ENCODE results near the gene INTS15. TPM values are rescaled to one million over a fixed set of nuclear protein-coding genes. Genes with fewer than 3 reads are reported as not detected.

The INTS15 gene
- total RNA-seq, 1 donor from 2014 or later: 10.4 TPM

- H3K27me3 ChIP-seq (ENCODE audit: control insufficient read depth in 3 of 3, insufficient read depth in 3 of 3, low read length in 3 of 3): peaks cover 0 to 3% (median 0%) of the 10 kb centered on the region in 3 donors
- peak overlapping the region; percentile 66 to 82 (median 69) for H3K9ac ChIP-seq (ENCODE audit: low read depth in 1 of 3, low read length in 3 of 3)
- peak overlapping the region; percentile 61 to 78 (median 69) for H3K4me3 ChIP-seq (ENCODE audit: low read length in 3 of 3)
- H3K36me3 ChIP-seq (ENCODE audit: control insufficient read depth in 3 of 3, insufficient read depth in 3 of 3, low read length in 3 of 3): peaks cover 0 to 6% (median 3%) of the 10 kb centered on the region in 3 donors
- no peaks in the 10 kb centered on the region for H3K9me3 ChIP-seq (ENCODE audit: control insufficient read depth in 3 of 3, low read length in 3 of 3)
- H3K27ac ChIP-seq (ENCODE audit: low read depth, low read length): no peak overlapping the region
- H3K4me1 ChIP-seq (ENCODE audit: control insufficient read depth in 3 of 3, insufficient read depth in 3 of 3, low read length in 3 of 3): peaks cover 3 to 13% (median 10%) of the 10 kb centered on the region in 3 donors
These were observed 26.1 kb downstream of the INTS15 start for GRCh38 chr7:6615723-6616555.

GRCh38 chr7:6616854-6617643, 27.2 kb downstream of the INTS15 start:
- Histone ChIP-seq H3K4me3 (ENCODE audit: low read length in 3 of 3) (no peak overlapping the region), H3K9me3 (ENCODE audit: control insufficient read depth in 3 of 3, low read length in 3 of 3) (no peaks in the 10 kb centered on the region), H3K4me1 (ENCODE audit: control insufficient read depth in 3 of 3, insufficient read depth in 3 of 3, low read length in 3 of 3) (peaks cover 3 to 13% (median 10%) of the 10 kb centered on the region in 3 donors), H3K36me3 (ENCODE audit: control insufficient read depth in 3 of 3, insufficient read depth in 3 of 3, low read length in 3 of 3) (peaks cover 8 to 15% (median 12%) of the 10 kb centered on the region in 3 donors), H3K27me3 (ENCODE audit: control insufficient read depth in 3 of 3, insufficient read depth in 3 of 3, low read length in 3 of 3) (peaks cover 0 to 3% (median 0%) of the 10 kb centered on the region in 3 donors), H3K9ac (ENCODE audit: low read depth in 1 of 3, low read length in 3 of 3) (no peak overlapping the region), H3K27ac (ENCODE audit: low read depth, low read length) (no peak overlapping the region)

GRCh38 chr7:6618621-6619020, 28.8 kb downstream of the INTS15 start:
- Histone ChIP-seq H3K9me3 (ENCODE audit: control insufficient read depth in 3 of 3, low read length in 3 of 3) (no peaks in the 10 kb centered on the region), H3K27ac (ENCODE audit: low read depth, low read length) (no peak overlapping the region), H3K27me3 (ENCODE audit: control insufficient read depth in 3 of 3, insufficient read depth in 3 of 3, low read length in 3 of 3) (peaks cover 0 to 3% (median 0%) of the 10 kb centered on the region in 3 donors), H3K36me3 (ENCODE audit: control insufficient read depth in 3 of 3, insufficient read depth in 3 of 3, low read length in 3 of 3) (peaks cover 12 to 25% (median 12%) of the 10 kb centered on the region in 3 donors), H3K4me1 (ENCODE audit: control insufficient read depth in 3 of 3, insufficient read depth in 3 of 3, low read length in 3 of 3) (peaks cover 3 to 13% (median 10%) of the 10 kb centered on the region in 3 donors), H3K4me3 (ENCODE audit: low read length in 3 of 3) (no peak overlapping the region), H3K9ac (ENCODE audit: low read depth in 1 of 3, low read length in 3 of 3) (no peak overlapping the region)

GRCh38 chr7:6619961-6620360, 30.1 kb downstream of the INTS15 start:
- Histone ChIP-seq H3K27me3 (ENCODE audit: control insufficient read depth in 3 of 3, insufficient read depth in 3 of 3, low read length in 3 of 3) (peaks cover 0 to 3% (median 0%) of the 10 kb centered on the region in 3 donors), H3K9me3 (ENCODE audit: control insufficient read depth in 3 of 3, low read length in 3 of 3) (no peaks in the 10 kb centered on the region), H3K4me1 (ENCODE audit: control insufficient read depth in 3 of 3, insufficient read depth in 3 of 3, low read length in 3 of 3) (peaks cover 3 to 9% (median 9%) of the 10 kb centered on the region in 3 donors), H3K9ac (ENCODE audit: low read depth in 1 of 3, low read length in 3 of 3) (no peak overlapping the region), H3K36me3 (ENCODE audit: control insufficient read depth in 3 of 3, insufficient read depth in 3 of 3, low read length in 3 of 3) (peaks cover 12 to 26% (median 14%) of the 10 kb centered on the region in 3 donors), H3K4me3 (ENCODE audit: low read length in 3 of 3) (no peak overlapping the region), H3K27ac (ENCODE audit: low read depth, low read length) (no peak overlapping the region)

GRCh38 chr7:6621195-6622133, 31.6 kb downstream of the INTS15 start:
- Histone ChIP-seq H3K9me3 (ENCODE audit: control insufficient read depth in 3 of 3, low read length in 3 of 3) (no peaks in the 10 kb centered on the region), H3K27ac (ENCODE audit: low read depth, low read length) (no peak overlapping the region), H3K4me1 (ENCODE audit: control insufficient read depth in 3 of 3, insufficient read depth in 3 of 3, low read length in 3 of 3) (peaks cover 0 to under 1% (median 0%) of the 10 kb centered on the region in 3 donors), H3K36me3 (ENCODE audit: control insufficient read depth in 3 of 3, insufficient read depth in 3 of 3, low read length in 3 of 3) (peaks cover 12 to 26% (median 14%) of the 10 kb centered on the region in 3 donors), H3K27me3 (ENCODE audit: control insufficient read depth in 3 of 3, insufficient read depth in 3 of 3, low read length in 3 of 3) (peaks cover 0 to 3% (median 0%) of the 10 kb centered on the region in 3 donors), H3K4me3 (ENCODE audit: low read length in 3 of 3) (no peak overlapping the region), H3K9ac (ENCODE audit: low read depth in 1 of 3, low read length in 3 of 3) (no peak overlapping the region)

- peaks cover 12 to 26% (median 14%) of the 10 kb centered on the region in 3 donors for H3K36me3 ChIP-seq (ENCODE audit: control insufficient read depth in 3 of 3, insufficient read depth in 3 of 3, low read length in 3 of 3)
These were observed 32.4 kb downstream of the INTS15 start for GRCh38 chr7:6622134-6622710.

GRCh38 chr7:6623589-6624245, 33.9 kb downstream of the INTS15 start:
- Histone ChIP-seq H3K36me3 (ENCODE audit: control insufficient read depth in 3 of 3, insufficient read depth in 3 of 3, low read length in 3 of 3) (peaks cover 11 to 22% (median 12%) of the 10 kb centered on the region in 3 donors), H3K4me3 (ENCODE audit: low read length in 3 of 3) (no peak overlapping the region), H3K9ac (ENCODE audit: low read depth in 1 of 3, low read length in 3 of 3) (no peak overlapping the region), H3K27ac (ENCODE audit: low read depth, low read length) (no peak overlapping the region), H3K27me3 (ENCODE audit: control insufficient read depth in 3 of 3, insufficient read depth in 3 of 3, low read length in 3 of 3) (no peaks in the 10 kb centered on the region), H3K4me1 (ENCODE audit: control insufficient read depth in 3 of 3, insufficient read depth in 3 of 3, low read length in 3 of 3) (no peaks in the 10 kb centered on the region), H3K9me3 (ENCODE audit: control insufficient read depth in 3 of 3, low read length in 3 of 3) (no peaks in the 10 kb centered on the region)

More at GRCh38 chr7:6622134-6622710, 32.4 kb downstream of the INTS15 start:
- Histone ChIP-seq H3K27ac (ENCODE audit: low read depth, low read length) (no peak overlapping the region), H3K9ac (ENCODE audit: low read depth in 1 of 3, low read length in 3 of 3) (no peak overlapping the region), H3K4me3 (ENCODE audit: low read length in 3 of 3) (no peak overlapping the region), H3K4me1 (ENCODE audit: control insufficient read depth in 3 of 3, insufficient read depth in 3 of 3, low read length in 3 of 3) (no peaks in the 10 kb centered on the region), H3K9me3 (ENCODE audit: control insufficient read depth in 3 of 3, low read length in 3 of 3) (no peaks in the 10 kb centered on the region), H3K27me3 (ENCODE audit: control insufficient read depth in 3 of 3, insufficient read depth in 3 of 3, low read length in 3 of 3) (peaks cover 0 to 1% (median 0%) of the 10 kb centered on the region in 3 donors)

- H3K4me3 ChIP-seq (ENCODE audit: low read length in 3 of 3): no peak overlapping the region
- H3K36me3 ChIP-seq (ENCODE audit: control insufficient read depth in 3 of 3, insufficient read depth in 3 of 3, low read length in 3 of 3): peaks cover 11 to 22% (median 12%) of the 10 kb centered on the region in 3 donors
- no peak overlapping the region for H3K27ac ChIP-seq (ENCODE audit: low read depth, low read length)
- no peaks in the 10 kb centered on the region for H3K4me1 ChIP-seq (ENCODE audit: control insufficient read depth in 3 of 3, insufficient read depth in 3 of 3, low read length in 3 of 3)
- H3K27me3 ChIP-seq (ENCODE audit: control insufficient read depth in 3 of 3, insufficient read depth in 3 of 3, low read length in 3 of 3): no peaks in the 10 kb centered on the region
- H3K9me3 ChIP-seq (ENCODE audit: control insufficient read depth in 3 of 3, low read length in 3 of 3): no peaks in the 10 kb centered on the region
- H3K9ac ChIP-seq (ENCODE audit: low read depth in 1 of 3, low read length in 3 of 3): no peak overlapping the region
These were observed 34.4 kb downstream of the INTS15 start for GRCh38 chr7:6624246-6624611.

Data from skeletal muscle tissue (tissue), 4 donors.